ENCODE data around the gene GCK.
A peak's percentile ranks its signal among the peaks of the same experiment; 100 is the strongest.
"Not testable (repeated sequence)": the region's sequence is repeated elsewhere in the genome, so short reads cannot be mapped to it uniquely, and the experiment has no call there.

Gene GCK

GRCh38 chr7:44201813-44202212 is 12.6 kb upstream of the GCK start:
- DNase-seq (ENCODE audit: low read depth in 2 of 2): no peak

DNA sequence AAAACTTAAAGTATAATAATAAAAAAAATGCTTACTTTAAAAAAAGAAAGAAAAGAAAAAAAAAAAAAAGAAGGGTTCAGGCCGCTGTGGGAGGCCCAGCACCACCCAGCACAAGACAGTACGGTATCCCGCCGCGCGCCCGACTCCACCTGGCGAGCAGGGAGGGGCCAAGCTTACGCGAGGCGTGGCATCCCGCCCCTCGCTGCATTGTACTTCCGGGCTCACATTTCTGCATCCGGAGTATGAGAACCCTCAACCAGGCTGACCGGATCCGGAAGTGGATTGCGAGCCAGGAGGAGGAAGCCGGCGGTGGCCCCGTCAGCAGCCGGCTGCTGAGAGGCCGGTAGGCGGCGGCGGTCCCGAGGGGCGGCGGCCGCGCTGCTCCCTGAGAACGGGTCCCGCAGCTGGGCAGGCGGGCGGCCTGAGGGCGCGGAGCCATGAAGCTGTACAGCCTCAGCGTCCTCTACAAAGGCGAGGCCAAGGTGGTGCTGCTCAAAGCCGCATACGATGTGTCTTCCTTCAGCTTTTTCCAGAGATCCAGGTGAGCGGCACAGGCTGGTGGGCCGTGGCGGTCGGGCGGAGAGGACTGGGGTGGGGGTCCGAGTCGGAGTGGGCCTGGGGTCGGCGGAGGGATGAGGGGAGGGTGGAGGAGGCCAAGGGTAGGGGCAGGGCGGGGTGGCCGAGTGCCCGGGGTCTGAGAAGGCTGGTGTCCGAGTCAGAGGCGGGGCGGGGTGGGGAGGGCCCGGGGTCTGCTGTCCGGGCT is 11.6 kb upstream of the GCK start, which contains the start of gene YKT6:
YKT6 (plus strand) TSS at position 280 of the 763 bp plus-strand sequence; CDS start at position 438, 158 bp downstream.
- peak; percentile 94 for DNase-seq (ENCODE audit: low read depth in 2 of 2)

DNA sequence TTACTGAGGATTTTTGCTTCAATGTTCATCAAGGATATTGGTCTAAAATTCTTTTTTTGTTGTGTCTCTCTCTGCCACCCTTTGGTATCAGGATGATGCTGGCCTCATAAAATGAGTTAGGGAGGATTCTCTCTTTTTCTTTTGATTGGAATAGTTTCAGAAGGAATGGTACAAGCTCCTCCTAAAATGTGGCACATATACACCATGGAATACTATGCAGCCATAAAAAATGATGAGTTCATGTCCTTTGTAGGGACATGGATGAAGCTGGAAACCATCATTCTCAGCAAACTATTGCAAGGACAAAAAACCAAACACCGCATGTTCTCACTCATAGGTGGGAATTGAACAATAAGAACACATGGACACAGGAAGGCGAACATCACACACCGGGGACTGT is 10.9 kb upstream of the GCK start:
- not testable (repeated sequence) for DNase-seq (ENCODE audit: low read depth in 2 of 2)

- no peak for DNase-seq (ENCODE audit: low read depth in 2 of 2)
These were observed 8.2 kb upstream of the GCK start for GRCh38 chr7:44197474-44197873.

GRCh38 chr7:44196450-44196872 is 7.2 kb upstream of the GCK start:
- DNase-seq (ENCODE audit: low read depth in 2 of 2): peak in 1 of 2 donors; percentile 13

DNA sequence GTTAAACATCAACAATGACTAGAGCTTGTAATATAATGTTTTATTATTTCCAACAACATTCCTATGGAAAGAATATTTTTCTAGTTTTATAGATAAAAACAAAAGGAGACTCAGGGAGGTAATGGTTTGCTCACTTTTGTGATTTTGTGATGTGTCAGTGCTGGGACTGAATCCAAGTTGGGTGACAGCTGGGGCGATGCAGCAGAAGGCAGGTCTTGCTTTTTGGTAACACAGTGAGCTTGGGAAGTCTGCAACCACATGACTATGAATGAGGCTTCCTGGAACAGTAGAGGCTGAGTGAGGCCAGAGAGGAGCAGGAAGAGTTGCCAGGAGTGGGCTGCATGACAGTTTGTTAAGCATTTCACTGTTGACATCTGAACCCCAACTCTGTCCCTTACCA is 6.7 kb upstream of the GCK start:
- no peak for DNase-seq (ENCODE audit: low read depth in 2 of 2)

- no peak for DNase-seq (ENCODE audit: low read depth in 2 of 2)
These were observed 5.4 kb upstream of the GCK start for GRCh38 chr7:44194562-44195145.

DNA sequence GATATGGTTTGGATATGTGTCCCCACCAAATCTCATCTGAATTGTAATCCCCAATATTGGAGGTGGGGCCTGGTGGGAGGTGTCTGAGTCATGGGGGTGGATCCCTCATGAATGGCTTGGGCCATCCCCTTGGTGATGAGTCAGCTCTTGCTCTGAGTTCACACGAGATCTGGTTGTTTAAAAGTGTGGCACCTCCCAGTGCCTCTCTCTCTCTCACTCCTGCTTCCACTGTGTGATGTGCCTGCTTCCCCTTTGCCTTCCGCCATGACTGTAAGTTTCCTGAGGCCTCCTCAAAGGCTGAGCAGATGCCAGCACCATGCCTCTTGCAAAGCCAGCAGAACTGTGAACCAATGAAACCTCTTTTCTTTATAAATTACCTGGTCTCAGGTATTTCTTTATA is 4.8 kb upstream of the GCK start:
- peak; percentile 42 to 51 for DNase-seq (ENCODE audit: low read depth in 2 of 2)

DNA sequence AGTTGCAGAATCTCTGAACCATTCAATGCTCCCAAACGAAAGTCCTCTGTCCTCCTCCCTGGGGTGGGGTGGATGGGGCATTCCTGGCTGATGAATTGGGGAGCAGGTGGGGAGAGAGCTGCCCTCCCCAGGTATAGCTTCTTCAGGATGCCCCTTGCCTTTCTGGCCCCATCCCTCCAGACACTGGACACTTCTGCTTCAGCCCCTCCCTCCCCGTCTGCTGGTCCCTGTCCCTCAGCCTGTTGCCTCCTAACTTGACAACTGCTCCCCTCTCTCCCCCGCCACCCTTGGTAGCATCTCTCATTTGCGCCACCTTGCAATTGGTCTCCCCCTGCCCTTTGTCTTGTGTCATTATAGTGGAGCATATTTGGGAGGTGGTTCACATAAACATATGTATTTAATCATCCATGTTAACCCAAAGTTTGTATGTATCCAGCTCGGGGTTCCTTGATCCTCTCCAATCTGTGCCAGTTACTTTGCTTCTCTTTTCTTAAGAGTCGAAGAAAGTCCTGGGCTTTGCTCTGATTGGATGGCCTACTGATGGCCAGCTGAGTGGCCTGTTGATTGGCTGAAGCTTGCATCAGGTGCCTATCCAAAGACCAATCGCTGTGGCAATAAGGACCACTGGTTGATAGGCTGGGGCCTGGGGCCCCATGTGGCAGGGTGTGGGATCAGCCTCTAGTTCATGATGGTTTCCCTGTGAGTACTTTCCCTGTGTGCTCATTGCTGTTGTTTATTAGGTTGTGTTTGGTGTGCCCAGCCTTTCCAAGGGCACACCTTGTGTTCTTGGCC is 4.0 kb upstream of the GCK start:
- DNase-seq (ENCODE audit: low read depth in 2 of 2): no peak

DNA sequence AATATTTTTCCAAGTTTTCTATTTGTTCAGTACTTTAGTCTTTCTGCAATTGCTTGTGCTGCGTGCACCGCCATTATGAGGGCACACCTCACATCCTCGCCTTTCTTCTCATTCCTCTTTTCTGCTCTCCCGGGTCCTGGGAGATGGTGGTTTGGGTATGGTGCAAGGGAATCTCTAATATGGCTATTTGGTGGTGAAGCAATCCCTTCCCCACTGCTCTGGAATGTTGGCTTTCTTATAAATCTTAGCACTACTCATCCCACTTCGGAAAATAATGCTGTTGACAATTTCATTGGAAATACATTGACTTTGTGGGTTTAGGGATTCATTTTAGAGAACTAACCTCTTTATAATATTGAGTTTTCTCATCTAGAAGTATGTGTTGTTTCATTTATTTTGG is 1.9 kb upstream of the GCK start:
- no peak for DNase-seq (ENCODE audit: low read depth in 2 of 2)

DNA sequence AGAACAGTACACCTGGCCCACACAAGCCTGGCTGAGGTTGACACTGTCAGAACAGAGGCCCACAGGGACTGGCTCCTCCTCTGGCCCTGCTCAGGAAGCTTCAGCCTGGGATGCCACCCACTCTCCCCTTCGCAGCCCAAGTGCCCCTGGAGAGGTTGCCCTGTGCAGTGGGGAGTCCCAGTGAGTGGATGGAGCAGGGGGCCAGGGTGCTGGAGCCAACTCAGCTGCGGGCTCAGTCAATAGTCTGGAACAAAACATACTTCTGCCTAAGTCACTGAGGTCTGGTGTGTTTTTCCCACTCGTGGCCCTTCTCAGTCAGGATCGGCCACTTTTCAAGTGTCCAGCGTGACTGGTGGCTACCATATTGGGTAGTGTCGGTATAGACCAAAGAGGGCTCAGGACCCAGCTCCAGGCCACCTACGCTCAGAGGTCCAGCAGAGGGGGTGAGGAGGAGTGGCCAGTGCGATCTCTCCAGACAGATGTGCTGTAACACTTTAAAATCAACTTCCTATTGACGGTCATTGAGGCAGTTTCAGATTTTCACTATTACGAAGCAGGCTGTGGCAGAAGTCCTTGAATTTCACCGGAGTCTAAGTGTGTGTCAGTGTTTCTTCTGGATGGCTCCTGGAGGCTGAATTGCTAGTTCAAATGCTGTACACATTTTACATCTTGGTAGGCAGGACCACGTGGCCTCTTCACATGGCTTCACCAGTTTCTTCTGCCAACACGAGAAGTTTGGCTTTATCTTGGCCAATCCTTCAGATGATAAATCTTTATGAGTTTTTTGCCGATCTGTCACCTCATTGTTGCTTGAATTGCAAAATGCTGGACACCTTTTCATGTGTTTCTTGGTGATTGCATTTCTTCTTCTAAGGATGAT is 994 bp upstream of the GCK start:
- no peak for DNase-seq (ENCODE audit: low read depth in 2 of 2)

GRCh38 chr7:44188480-44189225 is 586 bp downstream of the GCK start:
- DNase-seq (ENCODE audit: low read depth in 2 of 2): no peak

- no peak for DNase-seq (ENCODE audit: low read depth in 2 of 2)
These were observed 1.4 kb downstream of the GCK start for GRCh38 chr7:44187636-44188416.

- no peak for DNase-seq (ENCODE audit: low read depth in 2 of 2)
These were observed 2.5 kb downstream of the GCK start for GRCh38 chr7:44186736-44187135.

GRCh38 chr7:44185729-44186128 is 3.5 kb downstream of the GCK start:
- no peak for DNase-seq (ENCODE audit: low read depth in 2 of 2)

- DNase-seq (ENCODE audit: low read depth in 2 of 2): no peak
These were observed 4.3 kb downstream of the GCK start for GRCh38 chr7:44184873-44185446.

DNA sequence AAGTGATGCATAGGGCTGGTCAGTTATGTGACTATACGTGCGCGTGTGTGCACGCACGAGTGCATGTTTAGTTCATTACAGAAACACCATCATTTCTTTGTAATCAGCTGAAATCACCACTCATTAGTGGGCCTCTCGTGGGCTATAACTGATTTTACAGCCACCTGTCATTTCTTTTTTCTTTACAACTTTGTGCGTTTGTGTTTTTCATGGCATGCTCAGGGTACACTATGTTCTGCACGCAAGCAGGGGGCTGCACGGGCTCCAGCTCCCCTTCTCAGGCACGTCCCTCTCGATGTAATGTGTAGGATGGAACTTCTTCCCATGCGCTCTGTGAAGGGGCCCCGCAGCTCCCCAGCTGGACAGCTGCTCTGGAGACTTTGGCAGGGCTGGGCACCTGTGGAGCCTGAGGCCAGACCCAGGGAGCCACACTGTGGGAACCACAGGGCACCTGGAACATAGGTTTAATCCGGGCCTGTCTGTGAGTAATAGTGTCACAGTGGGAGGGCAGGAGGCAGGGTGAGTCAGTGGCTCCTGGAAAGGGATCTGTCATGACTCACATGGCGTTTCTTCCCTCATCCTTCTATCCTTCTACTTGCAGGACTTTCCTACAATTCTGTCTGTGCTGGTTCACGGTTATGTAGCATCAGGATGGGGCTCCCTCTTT is 4.9 kb downstream of the GCK start:
- DNase-seq (ENCODE audit: low read depth in 2 of 2): no peak

DNA sequence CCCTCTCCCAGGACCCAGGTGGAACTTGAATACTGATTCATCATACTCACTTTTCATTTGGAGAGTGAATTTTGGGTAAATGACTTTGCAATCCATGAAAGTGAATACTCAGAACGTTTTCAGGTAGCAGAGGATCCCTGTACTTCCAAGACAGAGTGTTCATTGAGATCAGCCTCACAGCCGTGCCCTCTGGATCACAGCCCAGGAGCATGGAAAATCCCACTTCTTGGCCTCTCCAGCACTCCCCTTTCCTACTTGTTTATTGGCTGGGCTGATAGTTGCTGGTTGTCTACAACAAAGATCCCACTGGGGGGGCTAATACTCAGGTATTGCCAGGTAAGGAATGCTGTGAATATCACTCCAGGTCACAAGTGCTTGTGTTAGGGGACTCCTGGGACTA is 5.9 kb downstream of the GCK start:
- DNase-seq (ENCODE audit: low read depth in 2 of 2): no peak

DNA sequence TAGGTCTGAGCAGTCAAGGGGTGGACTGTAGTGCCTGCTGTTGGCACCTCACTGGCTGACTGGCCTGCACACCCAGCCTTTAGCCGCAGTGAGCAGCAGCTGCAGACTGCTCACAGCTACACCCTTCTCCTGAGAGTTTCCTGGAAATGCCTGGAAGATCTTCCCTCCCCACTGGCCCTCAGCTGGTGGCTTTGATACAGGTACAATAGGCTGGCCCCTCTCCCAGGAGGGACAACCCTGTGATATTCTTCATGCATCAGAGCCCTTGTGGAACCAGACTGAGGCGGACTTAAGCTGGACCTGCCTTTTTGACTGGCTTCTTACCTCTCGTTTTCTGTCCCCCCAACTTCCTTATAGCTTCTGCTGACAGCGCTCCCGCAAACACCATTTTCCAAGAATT is 6.4 kb downstream of the GCK start:
- DNase-seq (ENCODE audit: low read depth in 2 of 2): no peak

All from stimulated activated CD4-positive, alpha-beta T cell treated with anti-CD3 and anti-CD28 coated beads, Interleukin-15, amount 100 ng/mL, for 48 hours (primary cell).